GM12891 (cell line): ENCODE data around the gene CEP170B.
"Not testable (repeated sequence)": the region's sequence is repeated elsewhere in the genome, so short reads cannot be mapped to it uniquely, and the experiment has no call there.

Source experiments
- DNase-seq: peaks from one replicate; pipeline ENCODE4 v3.0.0; 2011; ENCODE audit warnings: low spot score; ENCODE audit not compliant: insufficient read length
- FAIRE-seq: peaks from 2 replicates; lab custom pipeline; 2011; peaks lifted over from hg19 to GRCh38; lab: Jason Lieb, UNC
- PAX5 ChIP-seq: IDR thresholded peaks from 2 replicates; pipeline ENCODE4 v1.6.1; 2011; ENCODE audit warnings: low read length, moderate library complexity, mild to moderate bottlenecking; ENCODE audit not compliant: insufficient read depth, severe bottlenecking
- POLR2A ChIP-seq: IDR thresholded peaks from 2 replicates; pipeline ENCODE4 v1.6.1; 2011; ENCODE audit warnings: low read depth, low read length, control low read depth
- POLR2AphosphoS5 ChIP-seq: IDR thresholded peaks from 2 replicates; pipeline ENCODE4 v1.6.1; 2011; ENCODE audit warnings: low read depth, low read length, control low read depth
- POU2F2 ChIP-seq: IDR thresholded peaks from 2 replicates; pipeline ENCODE4 v1.6.1; 2011; ENCODE audit warnings: low read depth, mild to moderate bottlenecking, control low read depth, low read length, moderate library complexity
- SPI1 ChIP-seq: IDR thresholded peaks from 2 replicates; pipeline ENCODE4 v1.6.1; 2011; ENCODE audit warnings: low read depth, low read length, control low read depth
- TAF1 ChIP-seq: IDR thresholded peaks from 2 replicates; pipeline ENCODE4 v1.6.1; 2011; ENCODE audit warnings: low read depth, low read length, control low read depth

The CEP170B gene

DNA sequence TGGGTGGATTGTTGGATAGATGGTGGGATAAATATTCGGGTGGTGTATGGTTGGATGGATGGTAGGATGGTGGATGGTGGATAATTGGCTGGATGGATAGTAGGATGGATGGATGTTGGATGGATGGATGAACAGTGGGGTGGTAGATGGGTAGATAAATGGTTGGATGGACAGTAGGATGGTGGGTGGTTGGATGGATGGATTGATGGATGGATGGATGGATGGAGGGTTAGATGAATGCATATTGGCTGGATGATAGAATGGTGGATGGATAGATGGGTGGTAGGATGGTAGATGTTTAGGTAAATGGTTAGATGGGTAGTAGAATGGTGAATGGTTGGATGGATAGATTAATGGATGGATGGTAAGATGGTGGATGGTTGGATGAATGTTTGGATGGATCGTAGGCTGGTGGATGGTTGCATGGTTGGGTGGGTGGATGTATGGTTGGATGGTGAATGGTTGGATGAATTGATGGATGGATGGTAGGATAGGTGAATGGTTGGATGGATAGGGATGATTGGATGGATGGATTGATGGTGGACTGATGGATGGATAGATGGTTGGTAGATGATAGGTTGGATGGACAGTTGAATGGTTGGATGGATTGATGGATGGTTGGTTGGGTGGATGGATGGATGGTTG, 40.6 kb upstream of the CEP170B start:
- no peak for DNase-seq
- TF ChIP-seq SPI1 (no peak), POLR2AphosphoS5 (no peak), POU2F2 (no peak), POLR2A (no peak), PAX5 (no peak)
- no peak for FAIRE-seq

DNA sequence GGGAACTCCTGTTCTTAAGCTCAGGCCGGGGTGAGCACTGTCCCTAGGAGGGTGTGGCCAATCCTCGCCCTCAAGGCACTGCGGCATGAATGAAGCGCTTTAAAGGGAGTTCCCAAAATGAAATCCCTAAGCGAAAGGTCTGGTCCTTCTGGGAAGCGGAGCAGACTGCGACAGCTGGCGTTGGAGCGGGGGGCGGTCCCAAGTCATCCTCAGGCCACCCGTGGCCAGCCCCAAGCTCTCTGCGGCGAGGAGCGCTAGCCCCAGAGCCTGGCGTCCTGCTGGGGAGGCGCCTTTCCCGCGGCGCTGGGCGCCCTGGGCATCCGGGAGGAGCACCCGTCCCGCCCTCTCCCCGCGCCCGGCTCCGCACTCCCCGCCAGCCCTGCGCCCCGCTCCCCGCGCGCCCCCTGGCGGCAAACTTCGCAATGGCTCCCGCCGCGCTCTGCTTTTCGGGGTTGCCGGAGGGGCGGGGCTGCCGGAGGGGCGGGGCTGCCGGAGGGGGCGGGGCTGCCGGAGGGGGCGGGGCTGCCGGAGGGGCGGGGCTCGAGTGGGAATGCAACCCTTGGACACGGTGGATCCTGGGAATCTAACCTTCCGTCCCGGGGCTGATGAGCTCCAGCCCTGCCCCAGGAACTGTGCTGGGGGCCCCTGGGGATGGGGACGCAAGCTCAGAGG, 38.7 kb upstream of the CEP170B start:
- DNase-seq (peak; percentile 97), FAIRE-seq (peak; percentile 82)
- TF ChIP-seq POU2F2 (no peak), PAX5 (no peak), SPI1 (no peak), POLR2A (no peak), POLR2AphosphoS5 (no peak), TAF1 (no peak)

DNA sequence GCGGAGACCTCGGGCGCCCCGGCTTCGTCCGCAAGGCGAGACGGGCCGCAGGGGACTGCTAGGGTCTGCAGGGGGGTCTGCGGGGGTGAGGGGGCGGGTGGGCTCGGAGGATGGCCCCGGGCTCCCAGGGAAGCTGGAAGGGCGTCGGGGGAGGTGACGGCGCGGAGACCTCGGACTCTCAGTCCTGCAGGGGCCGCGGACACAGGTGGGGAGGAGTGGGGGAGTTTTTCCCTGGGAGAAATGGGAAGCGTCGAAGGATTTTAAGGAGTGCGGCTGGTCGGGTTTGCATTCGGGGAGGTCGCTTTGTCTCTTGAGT, 38.2 kb upstream of the CEP170B start:
- DNase-seq (no peak), FAIRE-seq (no peak)
- TF ChIP-seq TAF1 (no peak), POLR2A (no peak), POLR2AphosphoS5 (no peak), PAX5 (no peak), SPI1 (no peak), POU2F2 (no peak)

DNA sequence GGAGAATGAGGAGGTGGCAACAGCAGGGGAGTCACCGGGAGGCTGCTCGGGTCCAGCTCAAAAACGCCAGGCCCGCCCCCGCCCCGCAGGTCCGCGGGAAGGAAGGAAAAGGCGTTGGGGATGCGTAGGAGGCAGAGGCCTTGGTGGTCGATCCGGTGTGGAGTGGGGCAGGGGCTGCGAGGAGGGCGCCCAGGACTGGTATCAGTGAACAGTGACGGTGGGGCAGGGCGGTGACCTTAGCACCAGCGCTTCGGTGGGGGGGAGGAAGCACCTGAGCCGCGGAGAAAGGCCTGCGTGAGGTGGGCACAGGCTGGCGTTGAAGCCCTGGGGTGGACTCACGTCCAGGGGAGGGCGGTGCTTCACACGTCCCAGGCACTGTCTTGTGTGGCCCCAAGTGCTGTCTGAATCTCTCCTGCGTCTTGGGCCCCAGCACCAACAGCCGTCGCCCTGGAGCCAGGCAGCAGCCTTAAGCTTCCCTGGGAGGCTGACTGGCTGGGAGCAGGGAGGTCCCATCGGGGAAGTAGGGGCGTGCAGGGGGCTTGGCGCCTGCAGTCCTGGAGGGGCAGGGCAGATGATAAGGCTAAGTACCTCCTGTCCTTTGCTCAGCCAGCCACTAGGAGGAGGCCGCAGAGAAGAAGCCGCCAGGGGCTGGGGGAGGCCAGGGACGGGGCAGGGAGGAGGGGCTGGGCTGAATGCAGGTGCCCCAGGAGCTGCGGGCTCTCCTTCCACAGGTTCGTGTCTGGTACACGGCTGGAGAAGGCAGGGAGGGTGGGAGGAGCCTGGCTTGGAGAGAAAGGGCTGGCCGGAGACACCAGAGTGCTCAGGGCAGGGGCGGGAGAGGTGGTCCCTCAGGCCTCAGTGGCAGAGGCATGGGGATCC, 37.7 kb upstream of the CEP170B start:
- FAIRE-seq, result peak; percentile 47
- TF ChIP-seq PAX5, result no peak
- TF ChIP-seq POLR2AphosphoS5, result no peak
- TF ChIP-seq POU2F2, result no peak
- no peak for TF ChIP-seq POLR2A
- TF ChIP-seq SPI1, result no peak
- TF ChIP-seq TAF1, result no peak
- DNase-seq, result peak; percentile 70

DNA sequence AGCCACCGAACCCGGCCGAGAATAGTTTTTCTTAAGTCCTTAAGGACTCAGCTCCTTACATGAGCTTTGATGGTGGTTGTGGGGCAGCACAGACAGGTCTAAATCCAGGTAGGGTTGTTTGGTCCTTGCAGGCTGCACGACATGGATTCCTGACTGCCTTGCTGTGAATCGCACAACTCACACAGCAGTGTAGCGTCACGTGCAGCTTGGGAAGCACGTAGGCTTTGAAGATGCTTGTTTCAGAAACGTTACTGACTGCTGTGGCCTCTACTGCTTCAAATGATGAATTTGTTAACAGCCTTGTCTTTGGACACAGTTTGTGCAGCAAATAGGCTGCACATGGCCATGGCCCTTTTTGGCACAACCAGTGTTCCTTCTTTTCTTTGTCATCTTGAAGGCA, 34.3 kb upstream of the CEP170B start:
- FAIRE-seq, result no peak
- TF ChIP-seq SPI1 (no peak), POU2F2 (no peak), POLR2AphosphoS5 (no peak), POLR2A (no peak), PAX5 (no peak), TAF1 (no peak)
- DNase-seq, result no peak

DNA sequence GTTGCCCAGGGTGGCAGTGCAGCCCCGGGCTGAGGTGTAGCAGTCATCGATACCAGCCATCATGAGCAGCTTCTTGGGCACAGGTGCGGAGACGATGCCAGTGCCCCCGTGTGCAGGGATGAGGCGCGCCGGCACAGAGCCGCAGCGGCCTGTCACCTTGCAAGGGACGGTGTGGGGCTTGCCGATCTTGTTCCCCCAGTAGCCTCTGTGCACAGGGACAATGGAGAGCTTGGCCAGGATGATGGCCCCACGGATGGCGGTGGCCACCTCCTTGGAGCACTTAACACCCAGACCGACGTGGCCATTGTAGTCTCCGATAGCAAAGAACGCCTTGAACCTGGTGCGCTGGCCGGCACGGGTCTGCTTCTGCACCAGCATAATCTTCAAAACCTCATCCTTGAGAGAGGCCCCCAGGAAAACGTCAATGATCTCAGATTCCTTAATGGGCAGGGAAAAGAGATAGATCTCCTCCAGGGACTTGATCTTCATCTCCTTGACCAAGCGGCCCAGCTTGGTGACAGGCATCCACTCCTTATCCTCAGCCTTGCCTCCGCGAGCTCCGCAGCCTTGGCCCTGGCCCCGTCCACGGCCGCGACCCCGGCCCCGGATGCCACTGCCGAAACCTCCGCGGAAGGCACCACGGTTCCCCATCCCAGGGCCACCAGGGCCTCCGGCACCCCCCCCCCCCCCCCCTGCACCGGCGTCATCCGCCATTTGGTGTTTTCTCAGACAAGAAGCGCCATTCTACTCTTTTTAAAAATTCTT, 28.7 kb upstream of the CEP170B start:
- not testable (repeated sequence) for DNase-seq, FAIRE-seq

DNA sequence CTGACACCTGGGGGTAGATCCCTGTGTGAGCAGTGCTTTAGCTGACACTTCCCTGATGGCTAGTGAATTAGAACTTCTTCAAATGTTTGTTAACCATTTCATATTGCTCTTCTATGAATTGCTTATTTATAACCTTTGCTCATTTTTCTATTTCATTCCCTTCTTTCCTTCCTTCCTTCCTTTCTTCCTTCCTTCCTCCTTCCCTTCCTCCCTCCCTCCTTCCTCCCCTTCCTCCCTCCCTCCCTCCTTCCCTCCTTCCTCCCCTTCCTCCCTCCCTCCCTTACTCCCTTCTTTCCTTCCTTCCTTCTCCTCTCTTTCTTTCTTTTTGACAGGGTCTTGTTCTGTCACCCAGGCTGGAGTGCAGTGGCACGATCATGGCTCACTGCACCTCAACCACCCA, 23.3 kb upstream of the CEP170B start:
- TF ChIP-seq PAX5 (no peak), POLR2A (no peak), SPI1 (no peak), POU2F2 (no peak), TAF1 (no peak), POLR2AphosphoS5 (no peak)
- FAIRE-seq (no peak), DNase-seq (no peak)

DNA sequence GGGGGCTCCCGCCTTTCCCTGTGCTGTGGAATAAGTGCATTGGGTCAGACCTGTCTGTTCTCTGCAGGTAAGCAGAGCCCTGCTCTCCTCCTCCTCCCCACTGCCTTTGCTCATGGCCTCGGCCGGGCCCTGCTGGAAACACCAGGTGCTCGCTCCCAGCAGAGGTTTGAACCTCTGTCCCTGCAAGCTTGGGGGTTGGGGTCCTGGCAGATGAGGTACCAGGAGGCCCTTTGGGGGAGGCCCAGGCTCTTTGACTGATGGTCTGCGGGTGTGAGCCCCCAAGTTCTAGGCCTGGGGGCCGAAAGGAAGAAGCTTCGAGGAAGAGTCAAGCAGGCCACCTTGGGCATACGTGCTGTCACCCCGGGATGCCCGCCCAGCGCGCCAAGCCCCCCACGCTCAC, 22.1 kb upstream of the CEP170B start:
- no peak for FAIRE-seq
- TF ChIP-seq SPI1 (no peak), POLR2AphosphoS5 (no peak), TAF1 (no peak), PAX5 (no peak), POU2F2 (no peak), POLR2A (no peak)
- DNase-seq, result no peak
